Vagina (tissue), 2 donors: ENCODE data around the gene RAD50. TPM values are rescaled to one million over a fixed set of nuclear protein-coding genes. Genes with fewer than 3 reads are reported as not detected.
"Not testable (repeated sequence)": the region's sequence is repeated elsewhere in the genome, so short reads cannot be mapped to it uniquely, and the experiment has no call there.

Experiments
- DNase-seq, 2 donors: peaks; one replicate each; pipeline ENCODE4 v3.0.0-alpha.2; 2017; ENCODE audit errors: extremely low spot score in 2 of 2
- H3K27ac ChIP-seq: fragments of 200-600 bp; sonication (generic); one replicate; pipeline ENCODE4 v1.5.1; 2019
- H3K27me3 ChIP-seq: fragments of 200-600 bp; sonication (generic); one replicate; pipeline ENCODE4 v1.5.1; 2019
- H3K36me3 ChIP-seq, 2 donors: fragments of 200-600 bp; sonication (generic); one replicate each; pipeline ENCODE4 v1.5.1; 2017 to 2019
- H3K4me1 ChIP-seq: fragments of 200-600 bp; sonication (generic); one replicate; pipeline ENCODE4 v1.5.1; 2019
- H3K4me3 ChIP-seq, 2 donors: fragments of 200-600 bp; sonication (generic); 1 replicate in 1 of 2; 2 replicates in 1 of 2; pipeline ENCODE4 v1.5.1; 2016 to 2019
- H3K9me3 ChIP-seq: fragments of 200-600 bp; sonication (generic); one replicate; pipeline ENCODE4 v1.5.1; 2019
- CTCF ChIP-seq, 3 experiments: fragments of 450-650 bp in 2 of 3; fragments of 200-600 bp in 1 of 3; sonication (generic) in 1 of 3; IDR thresholded peaks; one replicate each; pipeline ENCODE4 v1.5.1; 2017 to 2019; ENCODE audit warnings: antibody characterized with exemption in 3 of 3, mild to moderate bottlenecking in 2 of 3, moderate library complexity in 2 of 3
- POLR2A ChIP-seq, 2 donors: fragments of 450-650 bp; IDR thresholded peaks; one replicate each; pipeline ENCODE4 v1.6.1; 2017; ENCODE audit warnings: antibody characterized with exemption in 2 of 2, mild to moderate bottlenecking in 2 of 2, moderate library complexity in 2 of 2
- POLR2AphosphoS5 ChIP-seq, 2 donors: sonication (generic); formaldehyde crosslinking; IDR thresholded peaks; one replicate each; pipeline ENCODE4 v1.9.0; 2017; ENCODE audit warnings: antibody characterized with exemption in 2 of 2, mild to moderate bottlenecking in 2 of 2, low read depth in 1 of 2; ENCODE audit not compliant: insufficient read depth in 1 of 2
- intact Hi-C: fragments of 100-400 bp; cut with DNase I; formaldehyde crosslinking; loops from one replicate; pipeline ENCODE4 v1.15.1; 2023
- total RNA-seq: library from RNA; depleted of rRNA; stranded (reverse); fragments of >200 nt; gene quantifications from one replicate; pipeline ENCODE4 v1.2.3, GENCODE V29; 2016

RAD50 gene
- total RNA-seq, 1 donor from 2014 or later: 29.0 TPM

GRCh38 chr5:132559383-132560060 lies 2.7 kb downstream of the RAD50 start:
- Histone ChIP-seq H3K27ac (no peak overlapping the region), H3K4me3 (no peak overlapping the region), H3K27me3 (no peaks in the 10 kb centered on the region), H3K9me3 (no peaks in the 10 kb centered on the region), H3K4me1 (peaks cover 23% of the 10 kb centered on the region), H3K36me3 (peaks cover 0 to 20% of the 10 kb centered on the region in 2 donors)
- DNase-seq: no peak
- intact Hi-C loops: no loop called here
- TF ChIP-seq POLR2A (IDR thresholded peaks at IDR 0.05): no peak

- Histone ChIP-seq H3K36me3 (peaks cover 0 to 26% of the 10 kb centered on the region in 2 donors), H3K9me3 (no peaks in the 10 kb centered on the region), H3K4me1 (peaks cover 23% of the 10 kb centered on the region), H3K27ac (no peak overlapping the region), H3K4me3 (no peak overlapping the region), H3K27me3 (no peaks in the 10 kb centered on the region)
- intact Hi-C loops: no loop called here
- DNase-seq: no peak
- TF ChIP-seq POLR2AphosphoS5 (IDR thresholded peaks at IDR 0.05; ENCODE audit: insufficient read depth in 1 of 2, low read depth in 1 of 2) (no peak), POLR2A (IDR thresholded peaks at IDR 0.05) (no peak), CTCF (IDR thresholded peaks at IDR 0.05) (no peak)
Observed at GRCh38 chr5:132561601-132562000, 4.8 kb downstream of the RAD50 start.

GRCh38 chr5:132564555-132564954 lies 7.8 kb downstream of the RAD50 start:
- H3K4me1 ChIP-seq, H3K27me3 ChIP-seq, H3K9me3 ChIP-seq, H3K27ac ChIP-seq, intact Hi-C loops, DNase-seq, H3K4me3 ChIP-seq: not testable (repeated sequence)
- H3K36me3 ChIP-seq: peaks cover 0 to 33% of the 10 kb centered on the region in 2 donors

- H3K4me1 ChIP-seq: no peaks in the 10 kb centered on the region
- no peak overlapping the region for H3K27ac ChIP-seq
- no peaks in the 10 kb centered on the region for H3K27me3 ChIP-seq
- H3K4me3 ChIP-seq: no peak overlapping the region
- no peak for DNase-seq
- TF ChIP-seq POLR2A (IDR thresholded peaks at IDR 0.05): no peak
- TF ChIP-seq CTCF (IDR thresholded peaks at IDR 0.05): no peak
- no peak for TF ChIP-seq POLR2AphosphoS5 (IDR thresholded peaks at IDR 0.05; ENCODE audit: insufficient read depth in 1 of 2, low read depth in 1 of 2)
- H3K36me3 ChIP-seq: peaks cover 0 to 28% of the 10 kb centered on the region in 2 donors
- no peaks in the 10 kb centered on the region for H3K9me3 ChIP-seq
- intact Hi-C loops: no loop called here
Observed at GRCh38 chr5:132566657-132567056, 9.9 kb downstream of the RAD50 start.

- no peak overlapping the region for H3K27ac ChIP-seq
- intact Hi-C loops: no loop called here
- H3K36me3 ChIP-seq: peaks cover 0 to 13% of the 10 kb centered on the region in 2 donors
- DNase-seq: no peak
- no peaks in the 10 kb centered on the region for H3K9me3 ChIP-seq
- H3K4me1 ChIP-seq: no peaks in the 10 kb centered on the region
- no peak for TF ChIP-seq POLR2A (IDR thresholded peaks at IDR 0.05)
- no peak for TF ChIP-seq CTCF (IDR thresholded peaks at IDR 0.05)
- no peak for TF ChIP-seq POLR2AphosphoS5 (IDR thresholded peaks at IDR 0.05; ENCODE audit: insufficient read depth in 1 of 2, low read depth in 1 of 2)
- H3K27me3 ChIP-seq: no peaks in the 10 kb centered on the region
- no peak overlapping the region for H3K4me3 ChIP-seq
Observed at GRCh38 chr5:132576123-132576522, 19.3 kb downstream of the RAD50 start.

- intact Hi-C loops: not testable (repeated sequence)
Observed at GRCh38 chr5:132584560-132584959, 27.8 kb downstream of the RAD50 start.

More at GRCh38 chr5:132584560-132584959, 27.8 kb downstream of the RAD50 start:
- H3K4me1 ChIP-seq, H3K27me3 ChIP-seq, DNase-seq, H3K4me3 ChIP-seq, H3K27ac ChIP-seq, H3K9me3 ChIP-seq: not testable (repeated sequence)
- H3K36me3 ChIP-seq: peaks cover 0 to 23% of the 10 kb centered on the region in 2 donors
